H1 (cell line): Measurements from ENCODE around the gene C1orf210. TPM values are rescaled to one million over a fixed set of nuclear protein-coding genes. Genes with fewer than 3 reads are reported as not detected.

Experiments
- CTCF ChIA-PET: fragments of 300-600 bp; sonication (Branson Sonifier 250); formaldehyde crosslinking; loops from one replicate; lab custom pipeline; 2021; ENCODE audit not compliant: partially characterized antibody; lab: Charles Lee
- POLR2A ChIA-PET: fragments of 300-600 bp; sonication (Branson Sonifier 250); formaldehyde crosslinking; loops from one replicate; lab custom pipeline; 2021; ENCODE audit warnings: inconsistent platforms; ENCODE audit not compliant: partially characterized antibody; lab: Charles Lee
- DNase-seq, 2 experiments: peaks; one replicate each; pipeline versions ENCODE4 v3.0.0 to v3.0.0-alpha.2; 2010 to 2022; ENCODE audit warnings: low spot score in 2 of 2, low read depth in 1 of 2, mixed read lengths in 1 of 2
- FAIRE-seq: peaks from 2 replicates; lab custom pipeline; 2011; peaks lifted over from hg19 to GRCh38; lab: Jason Lieb, UNC
- H2AFZ ChIP-seq: 2 replicates; pipeline ENCODE4 v1.8.1; 2012; ENCODE audit warnings: low read length, inconsistent platforms
- H2AK5ac ChIP-seq: 2 replicates; pipeline ENCODE4 v1.6.1; 2013; ENCODE audit warnings: low read depth, low read length
- H2BK120ac ChIP-seq: replicated peaks from 2 replicates; pipeline ENCODE3; 2013; ENCODE audit warnings: low read depth, low read length, inconsistent platforms
- H2BK12ac ChIP-seq: 2 replicates; pipeline ENCODE4 v1.6.1; 2013; ENCODE audit warnings: low read depth, low read length
- H2BK15ac ChIP-seq: 2 replicates; pipeline ENCODE4 v1.6.1; 2013; ENCODE audit warnings: low read length
- H2BK20ac ChIP-seq: 2 replicates; pipeline ENCODE4 v1.6.1; 2013; ENCODE audit warnings: low read length
- H2BK5ac ChIP-seq: 2 replicates; pipeline ENCODE4 v1.6.1; 2013; ENCODE audit warnings: low read depth, low read length
- H3K14ac ChIP-seq: 2 replicates; pipeline ENCODE4 v1.6.1; 2013; ENCODE audit warnings: inconsistent platforms; ENCODE audit not compliant: insufficient read length
- H3K18ac ChIP-seq: 2 replicates; pipeline ENCODE4 v1.6.1; 2013; ENCODE audit warnings: low read length; ENCODE audit errors: extremely low read depth
- H3K23ac ChIP-seq: 2 replicates; pipeline ENCODE4 v1.6.1; 2013; ENCODE audit warnings: inconsistent platforms; ENCODE audit not compliant: insufficient read length
- H3K23me2 ChIP-seq: 2 replicates; pipeline ENCODE4 v1.6.1; 2013; ENCODE audit warnings: low read depth, low read length
- H3K27ac ChIP-seq: 2 replicates; pipeline ENCODE4 v1.6.1; 2011; ENCODE audit warnings: low read depth, low read length, inconsistent platforms
- H3K27me3 ChIP-seq, 4 experiments: replicated peaks in 1 of 4; 1 replicate in 1 of 4; 2 replicates in 3 of 4; pipeline versions ENCODE4 v1.6.1 to v1.8.1; 2011 to 2013; ENCODE audit warnings: low read length in 3 of 4, mild to moderate bottlenecking in 3 of 4, inconsistent platforms in 2 of 4, mixed read lengths in 2 of 4, moderate library complexity in 1 of 4; ENCODE audit not compliant: control insufficient read depth in 3 of 4, insufficient read depth in 3 of 4; ENCODE audit errors: extremely low read depth in 1 of 4
- H3K36me3 ChIP-seq, 4 experiments: 2 replicates each; pipeline versions ENCODE4 v1.6.1 to v1.8.1; 2011 to 2013; ENCODE audit warnings: mild to moderate bottlenecking in 4 of 4, low read length in 3 of 4, moderate library complexity in 2 of 4, control low read depth in 1 of 4, inconsistent platforms in 1 of 4; ENCODE audit not compliant: insufficient read depth in 4 of 4, control insufficient read depth in 2 of 4
- H3K4ac ChIP-seq: replicated peaks from 2 replicates; pipeline ENCODE3; 2013; ENCODE audit warnings: low read length, low read depth, mixed read lengths, inconsistent platforms; ENCODE audit not compliant: insufficient read length
- H3K4me1 ChIP-seq, 4 experiments: replicated peaks in 1 of 4; 1 replicate in 1 of 4; 2 replicates in 3 of 4; pipeline versions ENCODE4 v1.6.1 to v1.8.1; 2011 to 2013; ENCODE audit warnings: low read length in 3 of 4, inconsistent platforms in 2 of 4, mixed read lengths in 1 of 4; ENCODE audit not compliant: insufficient read depth in 4 of 4, control insufficient read depth in 3 of 4
- H3K4me2 ChIP-seq, 2 experiments: 2 replicates each; pipeline versions ENCODE4 v1.6.1 to v1.8.1; 2011 to 2013; ENCODE audit warnings: low read depth in 2 of 2, low read length in 2 of 2, control low read depth in 1 of 2, inconsistent platforms in 1 of 2, mild to moderate bottlenecking in 1 of 2; ENCODE audit not compliant: insufficient read depth in 1 of 2
- H3K4me3 ChIP-seq, 4 experiments: fragments of 200-600, 300-600 bp in 1 of 4; sonication (generic), shearing (Covaris generic), sonication (Bioruptor Twin) in 1 of 4; 2 replicates each; pipeline versions ENCODE4 v1.5.1 to v1.8.1; 2011 to 2016; ENCODE audit warnings: low read length in 4 of 4, low read depth in 3 of 4, control low read depth in 2 of 4, inconsistent platforms in 2 of 4, mild to moderate bottlenecking in 2 of 4, mixed read lengths in 1 of 4, moderate library complexity in 1 of 4; ENCODE audit not compliant: insufficient read depth in 2 of 4; ENCODE audit errors: extremely low read depth in 1 of 4
- H3K56ac ChIP-seq: replicated peaks from 2 replicates; pipeline ENCODE3; 2013; ENCODE audit warnings: low read depth, mild to moderate bottlenecking, mixed read lengths, low read length, inconsistent platforms; ENCODE audit not compliant: insufficient read length
- H3K79me1 ChIP-seq: 2 replicates; pipeline ENCODE4 v1.6.1; 2013; ENCODE audit warnings: low read depth, low read length, control low read depth
- H3K79me2 ChIP-seq, 2 experiments: 2 replicates each; pipeline versions ENCODE4 v1.6.1 to v1.8.1; 2012 to 2013; ENCODE audit warnings: low read length in 2 of 2, mild to moderate bottlenecking in 2 of 2, inconsistent platforms in 1 of 2; ENCODE audit not compliant: insufficient read depth in 2 of 2, control insufficient read depth in 1 of 2
- H3K9ac ChIP-seq, 4 experiments: replicated peaks in 1 of 4; 1 replicate in 1 of 4; 2 replicates in 3 of 4; pipeline versions ENCODE4 v1.6.1 to v1.8.1; 2011 to 2013; ENCODE audit warnings: low read depth in 3 of 4, low read length in 3 of 4, control low read depth in 2 of 4, mild to moderate bottlenecking in 2 of 4, moderate library complexity in 2 of 4, inconsistent platforms in 1 of 4; ENCODE audit errors: extremely low read depth in 1 of 4
- H3K9me3 ChIP-seq, 2 experiments: 2 replicates each; pipeline versions ENCODE4 v1.6.1 to v1.8.1; 2012 to 2013; ENCODE audit warnings: mild to moderate bottlenecking in 2 of 2, moderate library complexity in 2 of 2, control low read depth in 1 of 2, inconsistent platforms in 1 of 2, low read depth in 1 of 2, low read length in 1 of 2, mixed read lengths in 1 of 2; ENCODE audit not compliant: insufficient read depth in 2 of 2
- H4K20me1 ChIP-seq, 2 experiments: replicated peaks in 1 of 2; 2 replicates each; pipeline versions ENCODE3 to v1.8.1; 2011 to 2013; ENCODE audit warnings: inconsistent platforms in 2 of 2, low read length in 2 of 2, mild to moderate bottlenecking in 1 of 2; ENCODE audit not compliant: insufficient read depth in 2 of 2, control insufficient read depth in 1 of 2
- H4K5ac ChIP-seq: 2 replicates; pipeline ENCODE4 v1.6.1; 2013; ENCODE audit warnings: low read length, low read depth, mixed read lengths, inconsistent platforms; ENCODE audit not compliant: insufficient read length
- H4K8ac ChIP-seq: 2 replicates; pipeline ENCODE4 v1.8.0; 2013; ENCODE audit warnings: mild to moderate bottlenecking, moderate library complexity, low read length, inconsistent platforms; ENCODE audit not compliant: insufficient read depth; ENCODE audit errors: extremely low read depth
- H4K91ac ChIP-seq: replicated peaks from 2 replicates; pipeline ENCODE3; 2013; ENCODE audit warnings: low read length, mixed read lengths, inconsistent platforms; ENCODE audit not compliant: insufficient read length
- KDM1A ChIP-seq: fragments of 200-600, 300-600 bp; sonication (generic); IDR thresholded peaks from 2 replicates; pipeline ENCODE4 v1.7.1; 2016; ENCODE audit warnings: mild to moderate bottlenecking, low read length, borderline replicate concordance
- MAFK ChIP-seq: IDR thresholded peaks from 2 replicates; pipeline ENCODE4 v1.6.1; 2012; ENCODE audit warnings: low read depth, mild to moderate bottlenecking, improper control_type of control experiment, low read length
- WGBS, 2 experiments: shearing (Covaris generic) in 1 of 2; methylation state at CpG; one replicate each; pipeline versions ENCODE4 v1.1.6 to v1.1.7; 2013 to 2015; ENCODE audit warnings: low lambda C conversion rate in 2 of 2, mixed read lengths in 2 of 2, inconsistent platforms in 1 of 2, low coverage in 1 of 2, missing lambda C conversion rate in 1 of 2; ENCODE audit not compliant: insufficient replicate concordance in 2 of 2, insufficient coverage in 1 of 2, insufficient read length in 1 of 2; ENCODE audit errors: extremely low coverage in 1 of 2, missing lambda C conversion rate in 1 of 2; 5-methylcytosine and 5-hydroxymethylcytosine counted together
- polyA plus RNA-seq, 7 experiments: library from polyadenylated mRNA; depleted of rRNA in 3 of 7; stranded (reverse) in 5 of 7; unstranded in 2 of 7; fragments of >200 nt in 5 of 7; fragments of 200-250 nt in 2 of 7; gene quantifications; 1 replicate in 5 of 7; 2 replicates in 1 of 7; 4 replicates in 1 of 7; pipeline versions ENCODE4 v1.2.1 to v1.2.3, GENCODE V29; 2011 to 2013; ENCODE audit warnings: missing spikeins in 2 of 7, mixed read lengths in 2 of 7
- total RNA-seq: library from RNA; stranded (reverse); fragmentation: NEBNext Ultra II Directional; extraction: Animal tissue kit (Norgen Biotek cat#: 25700); gene quantifications from 2 replicates; pipeline ENCODE4 v1.2.1, GENCODE V29; 2021

Gene C1orf210
- total and polyA plus RNA-seq, 2 of the 8 experiments (the other 6 are each of a cell fraction or from before 2014, with no cell fraction given), result 12.0 to 27.9 TPM

DNA sequence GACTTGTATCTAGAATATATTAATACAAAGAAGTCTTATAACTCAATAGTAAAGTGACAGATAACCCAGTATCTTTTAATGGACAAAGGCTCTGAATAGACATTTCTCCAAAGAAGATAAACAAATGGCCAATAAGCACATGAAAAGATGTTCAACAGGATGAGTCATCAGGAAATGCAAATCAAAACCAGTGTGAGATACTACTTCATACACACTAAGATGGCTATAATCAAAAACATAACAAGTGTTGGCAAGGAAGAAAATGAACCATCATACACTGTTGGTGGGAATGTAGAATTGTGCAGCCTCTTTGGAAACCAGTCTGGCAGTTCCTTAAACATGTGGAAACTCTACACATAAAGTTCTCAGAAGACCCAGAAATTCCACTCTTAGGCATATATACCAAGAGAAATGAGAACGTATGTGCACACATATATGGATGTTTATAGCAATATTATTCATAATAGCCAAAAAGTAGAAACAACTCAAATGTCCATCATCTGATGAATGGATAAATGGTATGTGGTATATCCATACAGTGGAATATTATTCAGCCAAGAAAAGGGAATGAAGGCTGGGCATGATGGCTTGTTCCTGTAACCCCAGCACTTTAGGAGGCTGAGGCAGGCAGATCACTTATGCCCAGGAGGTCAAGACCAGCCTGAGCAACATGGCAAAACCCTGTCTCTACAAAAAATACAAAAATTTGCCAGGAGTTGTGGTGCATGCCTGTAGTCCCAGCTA is 42.3 kb upstream of the C1orf210 start:
- H3K18ac ChIP-seq, result no peak overlapping the region
- no peak overlapping the region for H3K4me3 ChIP-seq
- H4K5ac ChIP-seq, result no peak overlapping the region
- ChIA-PET POLR2A (no interaction called here), CTCF (interaction anchor here (1.2 to 1.9 kb wide), 2 partner anchors 21 to 86 kb away, joined by 3 to 9 read pairs; no protein-coding TSS in a partner anchor)
- H3K23ac ChIP-seq, result no peak overlapping the region
- H2BK5ac ChIP-seq, result no peak overlapping the region
- no peaks in the 10 kb centered on the region for H3K36me3 ChIP-seq
- H4K20me1 ChIP-seq, result no peaks in the 10 kb centered on the region
- no peak overlapping the region for H2BK120ac ChIP-seq
- H3K27me3 ChIP-seq, result no peaks in the 10 kb centered on the region
- H3K23me2 ChIP-seq, result no peaks in the 10 kb centered on the region
- H3K27ac ChIP-seq, result no peak overlapping the region
- no peak overlapping the region for H4K91ac ChIP-seq
- no peak overlapping the region for H3K4ac ChIP-seq
- peaks cover 0 to 10% of the 10 kb centered on the region in 2 experiments; a peak in 2 of 4 replicates for H3K9me3 ChIP-seq
- H3K79me2 ChIP-seq, result no peaks in the 10 kb centered on the region
- FAIRE-seq (no peak), DNase-seq (no peak)
- H3K14ac ChIP-seq, result no peak overlapping the region
- no peak overlapping the region for H3K4me2 ChIP-seq
- TF ChIP-seq KDM1A (peak; percentile 87; the same call in 1 of the 2 replicates), MAFK (no peak)
- H2BK20ac ChIP-seq, result no peak overlapping the region
- no peak overlapping the region for H3K9ac ChIP-seq
- no peak overlapping the region for H2AK5ac ChIP-seq
- WGBS, 2 experiments, result 96% methylated on average over 1 of the region's 1 CpG; no CpG with 5 or more reads in 1 of the 2 experiments
- no peak overlapping the region for H2BK15ac ChIP-seq
- no peak overlapping the region for H3K56ac ChIP-seq
- H2AFZ ChIP-seq, result no peak overlapping the region
- peaks cover 1 to 8% (median 5%) of the 10 kb centered on the region in 4 experiments; a peak in 5 of 7 replicates for H3K4me1 ChIP-seq
- H2BK12ac ChIP-seq, result no peak overlapping the region
- H4K8ac ChIP-seq, result no peak overlapping the region
- no peaks in the 10 kb centered on the region for H3K79me1 ChIP-seq
